DOHH2 (cell line): Measurements from ENCODE around the gene WDR89.

Experiments
- H3F3A ChIP-seq: fragments of 200-600 bp; sonication (generic), shearing (Covaris generic); 2 replicates; pipeline ENCODE4 v1.6.0; 2016; ENCODE audit warnings: antibody characterized with exemption, mild to moderate bottlenecking; ENCODE audit not compliant: control insufficient read depth, insufficient read depth
- H3K27ac ChIP-seq: fragments of 200-600 bp; sonication (generic); 2 replicates; pipeline ENCODE4 v1.5.1; 2014; ENCODE audit warnings: low read depth, mild to moderate bottlenecking, low read length, moderate library complexity
- H3K27me3 ChIP-seq: fragments of 200-600 bp; sonication (generic); 2 replicates; pipeline ENCODE4 v1.6.1; 2014; ENCODE audit warnings: mild to moderate bottlenecking, low read length, mixed read lengths; ENCODE audit not compliant: control insufficient read depth
- H3K36me3 ChIP-seq: fragments of 200-600 bp; sonication (generic); 2 replicates; pipeline ENCODE4 v1.6.1; 2014; ENCODE audit warnings: mild to moderate bottlenecking, low read length, moderate library complexity, mixed read lengths; ENCODE audit not compliant: control insufficient read depth
- H3K4me1 ChIP-seq: fragments of 200-600 bp; sonication (generic); 2 replicates; pipeline ENCODE4 v1.6.1; 2014; ENCODE audit warnings: mild to moderate bottlenecking, low read length, mixed read lengths; ENCODE audit not compliant: control insufficient read depth
- H3K4me2 ChIP-seq: fragments of 200-600 bp; sonication (generic); 2 replicates; pipeline ENCODE4 v1.6.0; 2014; ENCODE audit warnings: mild to moderate bottlenecking, low read length, moderate library complexity
- H3K4me3 ChIP-seq: fragments of 200-600 bp; sonication (generic); 2 replicates; pipeline ENCODE4 v1.5.1; 2014; ENCODE audit warnings: mild to moderate bottlenecking, low read length, mixed read lengths
- H3K79me2 ChIP-seq: fragments of 200-600 bp; sonication (generic); 2 replicates; pipeline ENCODE4 v1.6.1; 2014; ENCODE audit warnings: mild to moderate bottlenecking, low read length, mixed read lengths; ENCODE audit not compliant: control insufficient read depth
- H3K9me2 ChIP-seq: fragments of 200-600 bp; sonication (generic); replicated peaks from 2 replicates; pipeline ENCODE4 v1.6.1; 2014; ENCODE audit warnings: mild to moderate bottlenecking, low read length, mixed read lengths; ENCODE audit not compliant: control insufficient read depth
- H3K9me3 ChIP-seq: fragments of 200-600 bp; sonication (generic); 2 replicates; pipeline ENCODE4 v1.6.1; 2014; ENCODE audit warnings: antibody characterized with exemption, low read length, mixed read lengths; ENCODE audit not compliant: control insufficient read depth, insufficient read depth
- H4K20me1 ChIP-seq: fragments of 200-600 bp; sonication (generic); 2 replicates; pipeline ENCODE4 v1.6.0; 2014; ENCODE audit warnings: low read depth, mild to moderate bottlenecking, antibody characterized with exemption, low read length, moderate library complexity; ENCODE audit not compliant: control insufficient read depth, insufficient read depth
- CTCF ChIP-seq: fragments of 200-600 bp; sonication (generic); IDR thresholded peaks from one replicate; pipeline ENCODE4 v1.5.1; 2014; ENCODE audit warnings: antibody characterized with exemption, mild to moderate bottlenecking, low read depth, low read length; ENCODE audit not compliant: poor library complexity, severe bottlenecking
- EZH2phosphoT487 ChIP-seq: fragments of 200-600 bp; sonication (generic); IDR thresholded peaks from 2 replicates; pipeline ENCODE4 v1.6.1; 2017; ENCODE audit warnings: borderline replicate concordance, mild to moderate bottlenecking, antibody characterized with exemption, low read length, moderate library complexity, mixed read lengths

WDR89 gene

GRCh38 chr14:63633801-63634200 lies 7.9 kb downstream of the WDR89 start:
- TF ChIP-seq CTCF (peak; percentile 28), EZH2phosphoT487 (no peak)
- Histone ChIP-seq H4K20me1 (no peaks in the 10 kb centered on the region), H3K79me2 (peaks cover 91% of the 10 kb centered on the region), H3K4me1 (peaks cover 10% of the 10 kb centered on the region), H3K36me3 (peaks cover 37% of the 10 kb centered on the region), H3F3A (0 out of 2 replicates have a peak, but pooled peaks cover 8% of the 10 kb centered on the region), H3K9me3 (peaks cover 19% of the 10 kb centered on the region; the same call in 1 of the 2 replicates), H3K27ac (no peak overlapping the region), H3K27me3 (no peaks in the 10 kb centered on the region), H3K4me2 (no peak overlapping the region), H3K9me2 (no peaks in the 10 kb centered on the region), H3K4me3 (no peak overlapping the region)

- Histone ChIP-seq H3K27me3 (no peaks in the 10 kb centered on the region), H3K36me3 (peaks cover 30% of the 10 kb centered on the region), H3K9me3 (peaks cover 19% of the 10 kb centered on the region; the same call in 1 of the 2 replicates), H3K4me3 (no peak overlapping the region), H3F3A (0 out of 2 replicates have a peak, but pooled peaks cover 6% of the 10 kb centered on the region), H3K9me2 (no peaks in the 10 kb centered on the region), H3K4me1 (peaks cover 6% of the 10 kb centered on the region), H3K4me2 (no peak overlapping the region), H3K79me2 (peaks cover 90% of the 10 kb centered on the region), H4K20me1 (no peaks in the 10 kb centered on the region), H3K27ac (no peak overlapping the region)
- TF ChIP-seq CTCF = peak; percentile 75
- no peak for TF ChIP-seq EZH2phosphoT487
Measured at GRCh38 chr14:63632932-63633514, 8.6 kb downstream of the WDR89 start.

DNA sequence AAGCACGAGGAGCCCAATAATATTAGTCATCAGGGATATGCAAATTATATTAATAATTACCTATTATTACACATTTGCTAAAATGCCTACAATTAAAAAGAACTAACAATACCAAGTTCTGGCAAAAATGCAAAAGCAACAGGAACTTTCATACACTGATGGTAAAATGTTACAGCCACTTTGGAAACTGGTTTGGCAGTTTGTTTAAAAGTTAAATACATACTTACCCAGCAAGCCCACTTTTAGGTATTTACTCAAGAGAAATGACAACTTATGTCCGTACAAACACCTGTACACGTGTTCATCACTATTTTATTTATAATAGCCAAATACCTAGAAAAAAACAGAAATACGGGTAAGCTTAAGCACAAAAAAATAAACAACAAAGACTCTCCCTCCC lies 17.0 kb downstream of the WDR89 start:
- H4K20me1 ChIP-seq = no peaks in the 10 kb centered on the region

More for the DNA sequence above, 17.0 kb downstream of the WDR89 start:
- Histone ChIP-seq H3K27ac (no peak overlapping the region), H3K4me2 (no peak overlapping the region), H3F3A (no peaks in the 10 kb centered on the region), H3K4me3 (no peak overlapping the region), H3K4me1 (no peaks in the 10 kb centered on the region), H3K9me2 (no peaks in the 10 kb centered on the region), H3K36me3 (peaks cover 15% of the 10 kb centered on the region), H3K27me3 (no peaks in the 10 kb centered on the region), H3K79me2 (peaks cover 30% of the 10 kb centered on the region), H3K9me3 (no peaks in the 10 kb centered on the region)
- TF ChIP-seq EZH2phosphoT487 (no peak), CTCF (no peak)
